ENCODE data around the gene TAF11L13. TPM values are rescaled to one million over a fixed set of nuclear protein-coding genes. Genes with fewer than 3 reads are reported as not detected.
"Not testable (repeated sequence)": the region's sequence is repeated elsewhere in the genome, so short reads cannot be mapped to it uniquely, and the experiment has no call there.

TAF11L13 gene
- polyA plus RNA-seq, 1 experiment, result not detected

DNA sequence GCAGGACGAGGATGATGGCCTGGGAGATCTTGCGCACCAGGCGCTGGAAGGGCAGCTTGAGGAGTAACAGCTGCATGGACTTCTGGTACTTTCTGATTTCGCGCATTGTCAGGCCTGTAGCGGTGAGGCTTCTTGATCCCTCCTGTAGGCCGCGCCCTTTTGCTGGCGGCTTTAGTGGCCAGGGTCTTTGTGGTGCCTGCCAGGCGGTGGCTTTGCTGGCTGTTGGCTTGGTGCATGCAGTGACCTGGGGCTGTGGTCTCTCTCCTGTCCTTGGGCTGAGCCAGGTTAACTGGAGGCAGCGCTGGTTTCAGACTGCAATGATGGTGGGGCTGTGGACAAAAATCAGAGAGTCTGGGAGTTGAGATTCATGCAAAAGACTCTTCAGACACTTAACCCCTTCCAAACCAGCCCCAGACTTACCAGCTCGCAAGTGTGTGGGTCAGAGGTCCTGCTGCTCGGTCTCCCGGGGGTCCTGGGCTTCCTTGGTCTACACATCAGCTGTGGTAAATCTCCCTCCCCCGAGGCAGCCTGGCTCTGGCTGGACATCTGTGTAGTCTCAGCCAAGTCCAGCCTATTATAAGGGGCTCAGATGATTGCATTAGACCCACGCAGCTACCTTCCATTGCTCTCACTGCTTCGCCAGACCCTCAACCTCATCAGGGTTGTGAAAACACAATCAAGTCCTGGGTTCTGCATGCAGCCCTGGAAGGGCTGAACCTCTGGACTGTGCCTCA is 16.8 kb upstream of the TAF11L13 start:
- H3K36me3 ChIP-seq (ENCODE audit: control insufficient read depth, insufficient read depth, low read length), result no peaks in the 10 kb centered on the region

DNA sequence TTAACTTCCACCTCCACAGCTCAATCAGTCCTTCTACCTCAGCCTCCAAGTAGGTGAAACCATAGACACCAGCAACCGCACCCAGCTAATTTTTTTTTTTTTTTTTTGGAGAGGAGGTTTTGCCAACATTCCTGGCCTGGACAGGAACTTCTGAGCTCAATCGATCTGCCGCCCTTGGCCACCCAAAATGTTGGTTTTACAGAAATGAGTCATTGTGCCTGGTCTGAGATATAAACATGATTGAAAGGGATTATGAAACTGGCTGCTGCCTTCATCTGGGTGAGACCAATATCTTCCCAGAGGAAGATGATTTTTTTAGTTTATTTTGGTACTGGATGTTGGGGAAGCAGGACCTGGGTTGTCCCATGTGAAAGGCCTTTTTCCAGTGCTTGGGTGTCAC is 12.5 kb upstream of the TAF11L13 start:
- ChIA-PET CTCF (no interaction called here), POLR2A (no interaction called here)
- TF ChIP-seq, protein P1, sequence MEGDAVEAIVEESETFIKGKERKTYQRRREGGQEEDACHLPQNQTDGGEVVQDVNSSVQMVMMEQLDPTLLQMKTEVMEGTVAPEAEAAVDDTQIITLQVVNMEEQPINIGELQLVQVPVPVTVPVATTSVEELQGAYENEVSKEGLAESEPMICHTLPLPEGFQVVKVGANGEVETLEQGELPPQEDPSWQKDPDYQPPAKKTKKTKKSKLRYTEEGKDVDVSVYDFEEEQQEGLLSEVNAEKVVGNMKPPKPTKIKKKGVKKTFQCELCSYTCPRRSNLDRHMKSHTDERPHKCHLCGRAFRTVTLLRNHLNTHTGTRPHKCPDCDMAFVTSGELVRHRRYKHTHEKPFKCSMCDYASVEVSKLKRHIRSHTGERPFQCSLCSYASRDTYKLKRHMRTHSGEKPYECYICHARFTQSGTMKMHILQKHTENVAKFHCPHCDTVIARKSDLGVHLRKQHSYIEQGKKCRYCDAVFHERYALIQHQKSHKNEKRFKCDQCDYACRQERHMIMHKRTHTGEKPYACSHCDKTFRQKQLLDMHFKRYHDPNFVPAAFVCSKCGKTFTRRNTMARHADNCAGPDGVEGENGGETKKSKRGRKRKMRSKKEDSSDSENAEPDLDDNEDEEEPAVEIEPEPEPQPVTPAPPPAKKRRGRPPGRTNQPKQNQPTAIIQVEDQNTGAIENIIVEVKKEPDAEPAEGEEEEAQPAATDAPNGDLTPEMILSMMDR (IDR thresholded peaks at IDR 0.05; ENCODE audit: insufficient read depth, low read depth, low read length), result no peak
- H3K4me3 ChIP-seq (ENCODE audit: low read depth, low read length), result no peak overlapping the region
- DNase-seq (ENCODE audit: low read depth), result no peak
- no peaks in the 10 kb centered on the region for H3K27me3 ChIP-seq (ENCODE audit: control insufficient read depth, insufficient read depth, low read length)
- H3K36me3 ChIP-seq (ENCODE audit: control insufficient read depth, insufficient read depth, low read length), result no peaks in the 10 kb centered on the region

More for the DNA sequence above, 16.8 kb upstream of the TAF11L13 start:
- ChIA-PET CTCF (no interaction called here), POLR2A (no interaction called here)
- H3K27me3 ChIP-seq (ENCODE audit: control insufficient read depth, insufficient read depth, low read length), result no peaks in the 10 kb centered on the region
- TF ChIP-seq, protein P1 (IDR thresholded peaks at IDR 0.05; ENCODE audit: insufficient read depth, low read depth, low read length), result no peak
- no peak for DNase-seq (ENCODE audit: low read depth)
- no peak overlapping the region for H3K4me3 ChIP-seq (ENCODE audit: low read depth, low read length)

DNA sequence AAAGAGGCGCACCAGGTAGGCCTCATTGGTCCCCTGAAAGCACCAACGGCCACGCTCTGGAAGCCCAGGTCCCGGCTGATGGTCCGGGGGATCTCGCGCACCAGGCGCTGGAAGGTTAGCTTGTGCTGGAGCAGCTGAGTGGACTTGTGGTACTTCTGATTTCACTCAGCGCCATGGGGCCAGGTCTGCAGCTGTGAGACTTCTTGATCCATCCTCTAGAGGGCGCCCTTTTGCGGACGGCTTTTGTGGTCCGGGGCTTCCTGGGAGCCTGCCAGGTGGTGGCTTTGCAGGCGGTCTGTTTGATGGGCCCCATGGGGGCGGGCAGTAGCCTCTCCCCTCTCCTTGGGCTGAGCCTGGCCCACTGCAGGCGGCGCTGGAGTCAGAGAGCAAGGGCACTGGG is 11.3 kb upstream of the TAF11L13 start:
- H3K27me3 ChIP-seq (ENCODE audit: control insufficient read depth, insufficient read depth, low read length), result no peaks in the 10 kb centered on the region
- no peaks in the 10 kb centered on the region for H3K36me3 ChIP-seq (ENCODE audit: control insufficient read depth, insufficient read depth, low read length)
- CTCF ChIA-PET, result no interaction called here
- POLR2A ChIA-PET, result no interaction called here
- TF ChIP-seq, protein P1 (IDR thresholded peaks at IDR 0.05; ENCODE audit: insufficient read depth, low read depth, low read length), result peak; percentile 3; the same call in 1 of the 2 replicates
- H3K4me3 ChIP-seq (ENCODE audit: low read depth, low read length), result no peak overlapping the region
- no peak for DNase-seq (ENCODE audit: low read depth)

DNA sequence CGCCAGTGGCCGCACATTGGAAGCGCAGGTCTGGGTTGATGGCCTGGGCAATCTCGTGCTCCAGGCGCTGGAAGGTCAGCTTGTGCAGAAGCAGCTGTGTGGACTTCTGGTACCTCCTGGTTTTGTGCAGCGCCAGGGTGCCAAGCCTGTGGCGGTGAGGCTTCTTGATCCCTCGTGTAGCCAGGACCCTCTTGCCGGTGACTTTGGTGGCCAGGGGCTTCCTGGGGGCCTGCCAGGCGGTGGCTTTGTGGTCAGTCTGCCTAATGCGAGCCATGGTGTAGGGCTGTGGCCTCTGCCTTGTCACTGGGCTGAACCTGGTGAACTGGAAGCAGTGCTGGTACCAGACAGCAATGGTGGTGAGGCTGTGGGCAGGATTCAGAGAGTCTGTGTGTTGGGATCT is 6.2 kb upstream of the TAF11L13 start:
- no peak for DNase-seq (ENCODE audit: low read depth)
- no peaks in the 10 kb centered on the region for H3K36me3 ChIP-seq (ENCODE audit: control insufficient read depth, insufficient read depth, low read length)
- POLR2A ChIA-PET, result no interaction called here
- H3K27me3 ChIP-seq (ENCODE audit: control insufficient read depth, insufficient read depth, low read length), result no peaks in the 10 kb centered on the region
- TF ChIP-seq, protein P1 (IDR thresholded peaks at IDR 0.05; ENCODE audit: insufficient read depth, low read depth, low read length), result no peak
- CTCF ChIA-PET, result no interaction called here
- no peak overlapping the region for H3K4me3 ChIP-seq (ENCODE audit: low read depth, low read length)

DNA sequence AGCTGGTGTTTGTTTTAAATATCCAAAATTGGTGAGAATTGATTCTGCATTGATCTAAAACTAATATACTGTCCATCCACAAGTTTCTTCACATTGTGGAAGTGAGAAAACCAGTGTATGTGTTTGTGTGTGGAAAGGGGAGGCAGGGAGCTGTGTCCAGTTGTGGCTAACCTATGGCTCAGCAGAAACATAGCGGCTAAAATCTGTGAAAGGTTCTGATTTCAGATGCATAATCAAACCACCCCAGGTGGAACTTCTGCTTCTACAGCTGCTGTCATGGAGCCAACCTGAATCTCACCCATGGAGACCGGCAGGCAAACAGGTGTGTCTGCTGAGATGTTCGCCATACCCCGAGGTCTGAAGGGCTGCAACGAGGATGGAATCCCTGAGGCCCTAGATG is 2.3 kb downstream of the TAF11L13 start, which contains the start of gene TAF11L14:
Gene TAF11L14 (plus strand): TSS at position 301 of the 400 bp plus-strand sequence.
- CTCF ChIA-PET, result no interaction called here
- Histone ChIP-seq H3K4me3 (ENCODE audit: low read depth, low read length) (no peak within 1 kb of the TSS), H3K36me3 (ENCODE audit: control insufficient read depth, insufficient read depth, low read length) (no peaks in the 10 kb centered on the region), H3K27me3 (ENCODE audit: control insufficient read depth, insufficient read depth, low read length) (no peaks in the 10 kb centered on the region)
- POLR2A ChIA-PET, result no interaction called here
- DNase-seq (ENCODE audit: low read depth), result no peak
- TF ChIP-seq, protein P1 (IDR thresholded peaks at IDR 0.05; ENCODE audit: insufficient read depth, low read depth, low read length), result no peak

DNA sequence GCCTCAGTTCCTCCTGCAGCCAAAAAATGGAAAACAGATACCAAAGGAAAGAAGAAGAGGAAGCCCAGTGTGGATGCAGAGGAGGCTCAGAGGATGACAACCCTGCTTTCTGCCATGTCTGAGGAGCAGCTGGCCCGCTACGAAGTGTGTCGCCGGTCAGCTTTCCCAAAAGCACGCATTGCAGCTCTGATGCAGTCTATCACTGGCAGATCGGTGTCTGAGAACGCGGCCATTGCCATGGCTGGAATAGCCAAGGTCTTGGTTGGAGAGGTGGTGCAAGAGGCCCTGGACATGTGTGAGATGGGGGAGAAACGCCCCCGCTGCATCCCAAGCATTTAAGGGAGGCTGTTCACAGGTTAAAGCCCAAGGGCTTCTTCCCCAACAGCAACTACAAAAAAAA is 17.3 kb downstream of the TAF11L13 start:
- H3K27me3 ChIP-seq (ENCODE audit: control insufficient read depth, insufficient read depth, low read length); H3K4me3 ChIP-seq (ENCODE audit: low read depth, low read length); POLR2A ChIA-PET; DNase-seq (ENCODE audit: low read depth); H3K36me3 ChIP-seq (ENCODE audit: control insufficient read depth, insufficient read depth, low read length); CTCF ChIA-PET: not testable (repeated sequence)

DNA sequence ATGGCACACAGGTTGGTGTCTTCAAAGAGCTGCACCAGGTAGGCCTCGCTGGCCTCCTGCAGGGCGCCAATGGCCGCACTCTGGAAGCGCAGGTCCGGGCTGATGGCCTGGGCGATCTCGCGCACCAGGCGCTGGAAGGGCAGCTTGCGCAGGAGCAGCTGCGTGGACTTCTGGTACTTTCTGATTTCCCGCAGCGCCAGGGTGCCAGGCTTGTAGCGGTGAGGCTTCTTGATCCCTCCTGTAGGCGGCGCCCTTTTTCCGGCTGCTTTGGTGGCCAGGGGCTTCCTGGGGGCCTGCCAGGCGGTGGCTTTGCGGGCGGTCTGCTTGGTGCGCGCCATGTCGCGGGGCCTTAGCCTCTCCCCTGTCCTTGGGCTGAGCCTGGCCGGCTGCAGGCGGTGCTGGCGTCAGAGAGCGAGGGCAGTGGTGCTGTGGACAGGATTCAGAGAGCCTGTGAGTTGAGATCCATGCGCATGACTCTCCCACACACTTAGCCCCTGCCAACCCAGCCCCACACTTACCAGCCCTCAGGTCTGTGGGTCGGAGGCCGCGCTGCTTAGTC is 23.4 kb downstream of the TAF11L13 start:
- CTCF ChIA-PET; H3K4me3 ChIP-seq (ENCODE audit: low read depth, low read length); H3K36me3 ChIP-seq (ENCODE audit: control insufficient read depth, insufficient read depth, low read length); H3K27me3 ChIP-seq (ENCODE audit: control insufficient read depth, insufficient read depth, low read length); POLR2A ChIA-PET; DNase-seq (ENCODE audit: low read depth): not testable (repeated sequence)

All from BJ (cell line).